ENCODE measurements around the gene DENND1A. TPM values are rescaled to one million over a fixed set of nuclear protein-coding genes. Genes with fewer than 3 reads are reported as not detected.
"Not testable (repeated sequence)": the region's sequence is repeated elsewhere in the genome, so short reads cannot be mapped to it uniquely, and the experiment has no call there.

Gene DENND1A
- total RNA-seq, 1 donor from 2014 or later: 9.0 TPM

DNA sequence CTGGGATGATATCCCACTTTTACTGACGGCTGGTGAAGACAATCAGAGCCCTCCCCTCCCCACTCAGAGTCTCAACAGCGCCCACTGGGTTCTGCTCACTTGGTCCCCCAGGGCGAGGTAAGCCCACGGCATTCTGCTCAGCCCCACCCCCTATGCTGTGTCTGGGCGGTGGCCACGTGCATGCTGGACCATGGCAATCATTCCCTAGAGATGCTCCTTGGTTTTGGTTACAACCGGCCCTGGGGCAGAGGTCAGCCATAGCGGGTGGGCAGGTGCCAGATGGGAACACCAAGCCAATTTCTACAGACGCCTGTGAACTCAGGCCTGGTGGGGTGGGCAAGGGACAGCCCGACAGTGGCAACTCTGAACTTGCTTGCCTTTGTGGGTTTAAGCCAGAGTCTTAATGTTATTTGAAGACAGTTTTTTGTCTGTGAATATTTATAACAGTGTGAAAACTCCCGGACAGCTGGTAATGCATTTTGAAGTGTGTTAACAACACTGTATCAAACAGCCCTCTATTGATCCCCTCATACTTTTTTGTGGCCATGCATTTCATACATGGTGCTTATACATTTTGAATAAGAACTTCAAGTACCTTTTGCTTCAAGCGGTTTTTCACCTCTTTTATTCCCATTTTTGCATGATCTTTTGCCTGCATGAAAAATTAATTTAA lies 479.7 kb downstream of the DENND1A start:
- no peak for ATAC-seq

DNA sequence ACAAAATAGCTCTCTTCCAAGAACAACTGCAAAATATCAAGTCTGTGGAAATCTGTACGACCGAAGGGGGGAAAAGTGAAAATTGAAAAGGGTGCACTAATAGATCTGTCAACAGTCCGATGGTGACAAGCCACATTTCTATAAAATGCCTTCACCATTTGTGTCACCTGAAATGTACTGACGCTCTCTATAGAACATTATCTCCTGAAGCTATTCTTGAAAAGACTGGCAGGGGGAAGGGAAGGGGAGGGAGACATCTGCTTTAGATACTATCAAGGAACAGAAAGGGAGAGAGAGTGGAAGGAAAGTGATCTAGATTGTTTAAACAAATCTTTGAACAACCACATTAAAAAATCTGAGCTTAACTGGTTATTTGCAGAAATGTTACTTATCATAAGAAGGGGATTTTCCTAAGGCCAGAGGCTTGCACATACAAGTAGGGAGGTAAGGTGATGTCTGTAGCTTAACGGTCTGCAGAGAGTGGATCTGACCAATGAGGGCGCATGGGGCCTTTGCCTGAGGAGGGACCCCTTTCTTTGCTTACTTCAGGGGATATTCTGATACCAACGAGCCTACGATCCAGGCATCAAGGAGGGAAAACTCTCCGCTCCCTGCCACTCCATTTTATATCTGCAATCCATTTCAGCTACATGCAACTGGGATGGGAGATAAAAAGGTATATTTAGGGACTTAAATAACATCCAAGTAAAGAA lies 481.8 kb downstream of the DENND1A start:
- ATAC-seq: no peak

DNA sequence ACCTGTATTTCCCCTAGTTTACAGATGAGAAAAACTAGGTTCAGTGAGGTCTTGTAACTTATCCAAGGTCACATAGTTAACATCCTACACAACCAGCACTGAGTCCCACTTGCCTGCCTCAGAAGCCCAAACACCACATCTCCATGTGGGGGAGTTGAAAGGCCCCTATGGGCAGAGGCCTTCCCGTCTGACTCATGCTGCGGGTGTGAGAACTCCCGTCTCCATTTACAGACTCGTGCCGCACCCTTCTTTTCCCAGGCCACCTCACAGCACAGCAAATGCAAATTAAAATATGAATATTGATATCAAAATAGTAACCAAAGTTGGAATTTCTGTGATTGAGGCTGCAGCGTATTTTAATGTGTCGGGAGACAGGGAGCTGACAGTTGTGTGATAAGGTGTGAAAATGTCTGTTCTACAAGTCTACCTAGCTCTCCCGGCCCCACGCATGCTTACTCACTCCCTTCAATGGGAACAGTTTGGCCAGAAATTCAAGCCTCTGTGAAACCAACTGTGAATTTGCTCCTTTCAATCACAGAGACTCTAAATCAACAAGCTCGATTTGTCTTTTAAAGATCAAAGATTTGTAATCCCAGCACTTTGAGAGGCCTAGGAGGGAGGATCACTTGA lies 483.8 kb downstream of the DENND1A start:
- ATAC-seq: peak; percentile 44

DNA sequence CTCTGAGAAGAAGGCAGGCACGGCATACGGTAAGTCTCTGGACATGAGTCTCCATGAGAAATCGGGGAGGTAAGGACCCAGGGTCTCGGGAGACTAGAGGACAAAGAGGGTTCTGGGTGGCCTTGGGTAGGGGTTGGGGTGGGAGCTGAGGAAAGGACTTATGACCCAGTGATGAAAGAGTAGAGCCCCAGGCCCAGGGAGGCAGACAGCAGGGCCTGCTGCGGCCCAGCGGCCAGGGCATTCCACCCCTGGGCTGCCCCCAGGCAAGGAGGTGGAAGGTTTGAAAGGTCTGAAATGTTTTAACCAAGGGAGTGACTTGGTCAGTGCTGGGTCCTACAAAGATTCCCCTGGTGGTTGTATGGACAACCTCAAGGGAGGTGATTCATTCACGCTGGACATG lies 484.8 kb downstream of the DENND1A start:
- ATAC-seq: no peak

DNA sequence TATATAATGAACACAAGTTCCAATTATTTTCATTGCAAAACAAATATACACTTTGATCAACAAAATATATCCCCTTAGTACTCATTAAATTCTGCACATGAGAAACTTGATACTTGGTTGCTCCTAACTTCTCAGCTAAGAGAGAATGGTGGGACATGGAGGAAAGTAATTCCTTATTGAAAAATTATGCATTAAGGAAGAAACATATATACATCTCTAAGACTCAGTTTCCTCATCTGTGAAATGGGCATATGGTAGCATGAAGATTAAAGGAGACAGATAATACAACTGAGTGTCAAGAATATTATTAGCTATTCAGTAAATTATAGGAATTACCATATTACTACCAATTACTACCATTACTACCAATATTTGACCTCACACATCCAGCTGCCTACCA lies 488.2 kb downstream of the DENND1A start:
- ATAC-seq: no peak

DNA sequence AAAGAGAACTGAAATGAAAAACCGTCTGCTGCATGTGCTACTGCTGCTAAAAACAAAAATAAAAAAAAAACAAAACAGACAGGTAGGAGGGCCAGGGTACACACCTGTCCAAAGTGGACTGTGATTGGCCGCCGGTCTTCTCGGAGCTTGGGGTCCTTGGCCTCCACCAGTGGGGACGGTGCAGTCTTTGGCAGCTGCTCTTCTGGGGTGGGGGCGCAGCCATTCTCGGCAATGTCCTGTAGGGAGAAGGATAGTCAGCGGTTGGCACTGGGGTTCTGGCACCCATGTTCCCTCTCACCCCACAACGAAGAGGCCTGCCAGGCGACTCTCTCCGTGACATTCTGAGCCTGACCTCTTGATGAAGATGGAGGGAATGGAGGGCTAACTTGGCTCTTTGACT lies 489.7 kb downstream of the DENND1A start:
- no peak for ATAC-seq

DNA sequence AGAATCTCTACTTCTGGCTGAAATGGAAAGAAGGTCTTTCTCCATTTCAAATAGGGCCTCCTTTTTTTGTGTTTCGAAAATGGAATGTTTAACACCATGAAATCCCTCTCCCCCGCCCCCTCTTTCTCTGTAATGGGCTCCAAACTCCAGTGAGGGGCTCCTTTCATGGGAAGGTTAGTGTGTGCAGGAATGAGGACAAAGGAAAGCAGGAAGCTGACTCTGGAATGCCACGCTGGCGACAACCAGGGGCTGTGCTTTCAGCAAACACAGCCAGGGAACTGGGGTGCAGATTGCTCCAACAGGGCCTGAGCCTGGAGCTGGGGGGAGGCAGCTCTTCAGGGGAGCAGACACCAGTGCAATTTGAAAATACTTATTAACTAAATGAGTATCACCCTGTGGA lies 491.1 kb downstream of the DENND1A start:
- no peak for ATAC-seq

DNA sequence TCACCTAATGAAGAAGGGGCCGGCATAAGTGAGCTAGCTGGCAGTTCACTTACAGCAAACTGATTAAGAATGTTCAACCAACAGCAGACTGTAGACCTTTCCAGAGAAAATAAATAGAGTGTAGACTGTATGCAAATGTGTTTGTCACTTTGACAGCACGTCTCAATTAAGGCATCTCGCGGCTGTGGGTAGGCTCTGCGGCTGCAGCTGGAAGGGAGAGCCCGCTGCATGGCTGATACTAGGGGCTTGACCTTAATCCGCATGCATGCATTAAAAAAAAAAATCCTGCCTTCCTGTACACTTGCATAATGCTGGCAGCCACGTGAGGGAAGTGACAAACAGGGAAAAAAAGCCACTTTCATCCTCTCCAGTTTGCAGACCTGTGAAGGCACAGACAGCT lies 491.6 kb downstream of the DENND1A start:
- ATAC-seq: no peak

DNA sequence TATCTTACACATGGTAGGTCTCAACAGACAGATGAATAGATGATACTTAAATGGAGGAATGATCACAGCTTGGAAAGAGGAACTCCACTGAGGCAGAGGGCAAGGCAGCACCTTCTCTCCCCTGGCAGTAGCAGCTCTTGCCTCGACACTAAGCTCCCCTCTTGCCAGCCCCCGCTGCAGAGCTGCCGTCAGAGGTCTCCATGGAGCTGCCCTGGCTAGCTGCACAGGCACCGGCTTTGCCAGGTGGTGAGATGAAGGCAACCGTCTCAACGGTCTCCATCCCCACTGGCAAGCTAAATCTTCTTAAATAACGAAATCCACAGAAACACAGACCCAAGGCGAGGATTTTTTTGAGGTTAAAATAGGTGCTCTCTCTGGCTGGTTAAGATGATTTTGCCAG lies 492.7 kb downstream of the DENND1A start:
- no peak for ATAC-seq

DNA sequence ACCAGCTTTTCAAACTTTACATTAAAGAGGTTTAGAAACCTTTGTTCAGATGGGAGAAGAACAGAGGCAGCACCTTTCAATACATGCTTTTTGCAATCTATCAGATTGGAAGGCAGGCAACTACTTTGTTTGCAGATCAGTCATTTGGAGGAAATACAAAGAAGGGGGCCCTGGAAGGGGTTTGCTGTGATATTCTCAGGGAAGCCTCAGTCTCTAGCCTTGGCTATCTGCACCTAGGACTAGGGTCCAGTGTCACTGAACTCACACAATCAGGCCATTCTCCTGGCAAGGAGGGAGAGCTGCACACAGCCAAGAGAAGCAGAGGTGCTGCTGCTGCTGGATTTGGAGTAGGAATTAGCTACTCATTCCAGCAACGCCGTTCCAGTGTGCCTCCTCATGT lies 494.5 kb downstream of the DENND1A start:
- ATAC-seq: no peak

DNA sequence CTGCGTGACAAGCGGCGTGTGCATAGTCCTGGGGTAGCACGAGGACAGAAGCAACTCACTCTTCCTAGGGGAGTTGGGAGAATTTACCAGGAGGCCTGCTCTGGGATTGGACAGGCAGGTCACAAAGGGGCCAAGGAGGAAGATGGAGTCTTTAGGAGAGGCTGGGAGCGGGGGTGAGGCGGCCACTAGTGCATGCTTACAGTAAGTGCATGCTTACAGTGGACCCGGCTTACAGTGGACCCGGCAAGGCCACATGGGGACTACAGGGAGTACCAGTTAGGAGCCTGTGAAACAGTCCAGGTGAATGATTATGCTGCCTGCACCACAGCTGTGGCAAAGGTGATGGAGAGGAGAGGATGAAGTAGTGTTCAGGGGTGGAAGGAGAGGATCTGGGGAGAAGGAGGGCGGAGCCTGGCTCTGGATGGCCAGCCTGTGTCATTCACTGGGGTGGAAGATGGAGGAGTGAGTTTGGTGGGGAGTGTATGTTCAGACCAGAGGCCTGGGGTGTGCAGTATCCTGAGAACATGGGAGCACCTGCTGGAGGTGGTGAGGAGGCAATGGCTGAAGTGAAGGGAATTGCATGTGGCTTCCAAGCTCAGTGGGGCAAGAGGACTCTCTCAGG lies 495.2 kb downstream of the DENND1A start:
- ATAC-seq: no peak

DNA sequence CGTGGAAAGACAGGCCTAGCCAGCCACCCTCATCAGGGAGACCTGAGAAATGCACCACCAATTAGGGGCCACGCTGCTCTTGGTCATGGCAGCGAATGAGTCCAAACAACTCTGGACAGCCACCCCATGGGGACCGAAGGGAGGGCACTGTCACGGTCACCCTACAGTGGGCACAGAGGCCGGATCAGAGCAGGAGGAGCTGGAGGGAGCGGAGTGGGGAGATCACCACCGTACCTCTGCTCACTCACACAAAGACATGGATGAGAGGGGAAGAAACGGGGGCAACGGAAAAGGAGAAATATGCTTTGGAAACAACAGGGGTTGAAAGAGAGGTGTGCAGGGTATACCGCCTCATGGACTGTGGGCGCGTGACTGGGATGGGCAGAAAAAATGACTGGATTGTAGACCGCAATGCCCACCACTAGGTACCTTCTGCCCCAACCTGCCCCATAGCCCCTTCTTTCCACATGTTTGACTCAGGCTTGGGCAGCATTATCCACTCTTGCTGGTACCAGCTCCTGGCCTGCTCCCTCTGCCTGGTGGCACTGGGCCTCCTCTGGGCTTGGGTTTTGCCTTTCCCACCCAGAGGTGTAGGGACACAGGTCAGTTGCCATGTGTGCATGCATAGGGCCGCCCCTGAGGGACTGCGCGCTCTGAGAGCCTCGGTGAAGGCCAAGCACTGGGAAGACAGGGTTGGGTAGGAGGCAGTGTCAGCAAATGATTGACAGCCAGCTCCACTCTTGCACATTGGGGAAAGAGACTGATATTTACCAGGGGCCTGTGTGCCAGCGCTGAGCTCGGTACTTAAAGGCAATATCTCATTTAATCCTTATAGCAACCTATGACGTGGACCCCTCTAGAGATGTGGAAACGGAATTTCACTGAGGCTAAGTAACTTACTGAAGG lies 497.3 kb downstream of the DENND1A start:
- peak; percentile 32 for ATAC-seq

DNA sequence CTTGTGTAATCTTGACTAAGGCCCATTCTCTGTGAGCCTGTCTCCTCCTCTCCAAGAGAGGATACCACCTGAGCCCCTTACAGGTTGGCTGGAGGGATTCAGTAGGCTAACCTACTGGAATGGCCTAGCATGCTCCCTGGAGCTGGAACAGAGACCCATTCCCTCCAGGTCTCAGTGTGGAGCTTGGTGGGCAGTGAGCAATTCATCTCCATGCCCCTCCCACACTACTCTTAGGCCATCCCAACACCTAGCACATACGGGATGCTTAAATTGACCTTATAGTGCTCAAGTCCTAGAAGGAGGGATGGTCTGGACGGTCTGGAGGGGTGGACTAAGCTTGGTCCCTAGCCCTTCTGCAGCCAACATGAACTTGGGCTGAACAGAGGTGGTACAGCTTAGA lies 498.3 kb downstream of the DENND1A start:
- no peak for ATAC-seq

DNA sequence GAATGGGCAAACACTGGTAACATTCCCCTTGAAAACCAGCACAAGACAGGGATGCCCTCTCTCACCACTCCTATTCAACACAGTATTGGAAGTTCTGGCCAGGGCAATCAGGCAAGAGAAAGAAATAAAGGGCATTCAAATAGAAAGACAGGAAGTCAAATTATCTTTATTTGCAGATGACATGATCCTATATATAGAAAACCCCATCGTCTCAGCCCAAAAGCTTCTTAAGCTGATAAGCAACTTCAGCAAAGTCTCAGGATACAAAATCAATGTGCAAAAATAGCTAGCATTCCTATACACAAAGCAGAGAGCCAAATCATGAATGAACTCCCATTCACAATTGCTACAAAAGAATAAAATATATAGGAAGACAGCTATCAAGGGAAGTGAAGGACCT lies 501.5 kb downstream of the DENND1A start:
- not testable (repeated sequence) for ATAC-seq

DNA sequence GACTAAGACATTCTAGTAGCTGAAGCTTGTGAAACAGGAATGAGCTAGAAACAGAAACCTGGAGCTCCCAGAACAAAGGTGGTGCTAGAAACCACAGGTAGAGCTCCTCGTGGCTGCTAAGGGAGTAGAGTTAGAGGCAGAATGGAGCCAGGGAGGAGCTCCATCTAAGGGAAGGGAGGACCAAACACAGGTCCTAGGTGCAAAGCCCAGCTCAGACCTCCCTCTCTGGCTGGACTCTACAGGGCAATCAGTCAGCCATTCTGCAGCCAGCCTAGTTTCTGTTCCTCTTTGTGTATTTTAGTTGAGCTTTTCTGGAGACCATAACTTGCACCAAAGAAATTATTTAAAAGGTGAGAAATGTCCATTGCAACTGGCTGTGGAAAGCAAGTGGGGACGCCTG lies 503.5 kb downstream of the DENND1A start:
- no peak for ATAC-seq

DNA sequence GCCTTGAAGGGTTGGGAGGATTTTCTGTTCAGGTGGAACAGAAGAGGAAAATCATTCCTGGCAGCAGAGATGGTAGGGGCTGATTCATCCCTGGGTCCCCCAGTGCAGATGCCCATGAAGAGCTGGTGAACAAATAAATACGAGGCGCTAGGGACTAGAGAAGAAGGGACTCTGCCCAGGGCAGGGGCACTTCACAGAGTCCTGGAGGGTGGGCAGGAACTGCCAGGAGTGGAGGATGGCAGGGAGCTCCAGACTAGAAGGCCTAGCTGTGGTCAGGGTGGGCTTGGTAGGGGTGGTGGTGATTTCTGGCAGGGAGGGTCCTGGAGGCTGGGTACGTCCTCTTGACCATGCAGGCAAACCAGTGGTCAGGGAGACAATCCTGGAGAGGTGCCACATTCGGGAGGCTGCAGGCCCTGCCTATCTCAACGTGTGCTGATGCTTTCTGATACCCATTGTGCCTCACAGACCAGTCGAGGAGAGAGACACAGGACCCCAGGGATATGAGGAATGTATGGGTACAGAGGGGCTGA lies 504.0 kb downstream of the DENND1A start:
- ATAC-seq: peak; percentile 20

DNA sequence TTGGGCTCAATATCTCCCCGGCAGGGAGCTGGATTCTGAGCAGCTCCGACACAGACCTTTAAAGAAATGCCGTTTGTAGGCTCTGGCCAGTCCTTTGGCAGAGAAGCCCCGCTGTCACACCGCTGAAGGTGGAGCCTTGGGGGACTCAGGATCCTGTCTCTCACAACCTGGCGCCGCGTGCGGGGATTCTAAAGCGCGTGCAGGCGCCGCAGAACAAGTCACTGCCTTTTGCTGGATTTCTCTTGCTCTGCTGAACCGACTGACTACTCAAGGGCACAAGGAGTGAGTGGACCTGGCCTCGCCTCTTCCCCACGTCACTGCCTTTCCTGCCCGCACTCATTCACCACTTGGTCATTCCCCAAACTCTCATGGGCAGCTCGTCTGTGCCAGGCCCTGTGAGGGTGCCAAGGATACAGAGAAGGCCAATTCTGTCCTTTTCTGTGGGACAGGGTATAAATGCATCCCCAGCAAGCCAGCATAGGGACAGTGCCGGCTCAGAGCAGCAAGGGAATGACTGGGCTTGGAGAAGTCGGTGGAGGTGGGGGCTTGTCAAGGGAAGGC lies 504.6 kb downstream of the DENND1A start:
- ATAC-seq: no peak

DNA sequence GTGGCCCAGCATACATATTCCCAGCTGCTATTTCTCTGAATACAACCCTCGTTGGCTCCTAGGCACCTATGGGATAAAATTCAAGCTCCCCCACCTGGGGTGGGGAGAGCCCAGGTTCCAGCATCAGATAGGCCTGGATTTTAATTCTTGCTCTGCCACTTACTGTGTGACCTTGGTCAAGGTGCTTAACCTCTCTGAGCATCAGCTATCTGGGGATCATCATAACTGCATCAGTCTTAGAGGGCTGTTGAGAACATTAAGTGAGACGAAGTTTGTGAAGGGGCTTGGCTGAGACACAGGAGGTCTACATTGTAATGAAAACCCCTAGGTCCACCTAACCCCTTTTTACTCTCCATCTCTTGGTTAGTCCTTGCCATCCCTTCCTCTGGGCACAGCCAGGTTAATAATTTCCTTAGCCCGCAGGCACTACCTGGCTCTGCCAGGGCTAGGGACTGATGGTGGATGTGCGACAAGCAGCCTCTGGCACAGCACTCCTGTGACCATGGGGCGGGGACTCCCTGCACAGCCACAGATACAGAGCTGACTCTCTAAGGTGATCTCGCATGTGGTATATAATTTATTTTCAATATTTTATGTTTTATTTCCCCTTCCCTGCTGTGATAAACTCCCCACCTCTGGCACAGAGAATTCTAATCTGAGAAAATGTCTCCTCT lies 505.2 kb downstream of the DENND1A start:
- ATAC-seq: no peak

DNA sequence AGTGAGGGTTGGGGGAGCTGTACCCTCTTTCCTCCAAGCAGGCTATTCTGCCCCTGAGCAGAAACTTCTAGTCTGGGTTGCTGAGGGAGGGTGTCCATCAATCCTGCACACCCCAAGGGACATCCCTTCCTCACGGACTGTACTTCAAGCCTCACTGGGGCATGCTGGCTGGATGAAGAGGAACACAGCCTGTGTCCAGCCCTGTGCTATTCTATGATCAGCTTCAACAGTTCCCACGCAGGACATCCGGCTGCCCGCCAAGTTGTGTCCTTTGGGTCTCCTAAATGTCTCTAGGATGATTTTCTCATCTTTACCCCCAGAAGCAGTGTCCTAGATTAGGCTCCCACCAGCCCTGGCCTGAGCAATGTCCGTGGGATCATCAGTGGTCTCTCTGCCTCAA lies 505.8 kb downstream of the DENND1A start:
- no peak for ATAC-seq

DNA sequence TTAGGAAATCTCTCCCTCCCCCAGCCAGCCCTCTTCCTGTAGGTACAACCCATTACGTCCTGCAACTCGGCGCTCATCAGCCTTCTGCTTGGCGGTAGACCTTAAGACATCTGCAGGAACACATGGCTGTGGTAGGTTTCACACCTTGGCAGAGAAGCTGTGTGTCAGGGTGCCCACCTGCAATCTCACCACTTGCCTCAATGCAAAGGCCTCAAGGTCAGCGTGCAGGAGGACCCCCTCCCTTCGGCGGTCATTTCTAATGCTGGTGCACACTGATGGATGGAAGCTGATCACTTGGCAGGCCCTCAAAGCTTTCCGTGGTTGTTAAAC lies 506.6 kb downstream of the DENND1A start:
- ATAC-seq: no peak

DNA sequence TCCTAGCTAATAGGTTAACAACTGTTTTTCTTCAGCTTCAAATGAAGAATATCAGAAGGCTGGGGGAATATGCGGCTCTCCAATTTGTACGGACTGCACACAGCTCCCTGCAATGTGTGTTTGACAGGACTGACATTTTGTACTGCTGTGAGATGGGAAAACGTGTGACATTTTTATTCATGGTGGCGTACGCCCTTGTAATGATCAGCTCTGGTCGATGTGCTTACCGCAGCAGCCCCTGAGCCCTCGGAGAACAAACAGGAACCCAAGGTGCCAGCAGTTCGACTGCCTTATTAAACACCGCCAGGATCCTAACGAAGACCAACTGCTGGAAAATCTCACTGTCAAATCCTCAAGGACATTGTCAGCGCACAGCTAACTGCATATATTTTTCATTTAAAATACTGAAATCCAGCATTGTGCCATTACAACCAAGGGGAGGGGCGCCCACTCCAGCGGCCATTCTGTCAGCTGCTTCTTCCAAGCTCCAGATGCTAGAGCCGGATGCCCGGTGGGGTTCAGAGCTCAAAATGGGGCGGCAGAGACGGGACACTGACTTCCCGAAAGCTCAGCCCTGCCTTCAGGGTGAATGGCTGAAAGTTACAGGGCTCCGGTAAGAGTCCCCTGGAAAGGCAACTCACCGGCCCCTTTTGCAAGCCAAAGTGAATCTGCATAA lies 507.2 kb downstream of the DENND1A start:
- ATAC-seq: no peak
